ENCODE results near the gene SETDB1.

Gene SETDB1

DNA sequence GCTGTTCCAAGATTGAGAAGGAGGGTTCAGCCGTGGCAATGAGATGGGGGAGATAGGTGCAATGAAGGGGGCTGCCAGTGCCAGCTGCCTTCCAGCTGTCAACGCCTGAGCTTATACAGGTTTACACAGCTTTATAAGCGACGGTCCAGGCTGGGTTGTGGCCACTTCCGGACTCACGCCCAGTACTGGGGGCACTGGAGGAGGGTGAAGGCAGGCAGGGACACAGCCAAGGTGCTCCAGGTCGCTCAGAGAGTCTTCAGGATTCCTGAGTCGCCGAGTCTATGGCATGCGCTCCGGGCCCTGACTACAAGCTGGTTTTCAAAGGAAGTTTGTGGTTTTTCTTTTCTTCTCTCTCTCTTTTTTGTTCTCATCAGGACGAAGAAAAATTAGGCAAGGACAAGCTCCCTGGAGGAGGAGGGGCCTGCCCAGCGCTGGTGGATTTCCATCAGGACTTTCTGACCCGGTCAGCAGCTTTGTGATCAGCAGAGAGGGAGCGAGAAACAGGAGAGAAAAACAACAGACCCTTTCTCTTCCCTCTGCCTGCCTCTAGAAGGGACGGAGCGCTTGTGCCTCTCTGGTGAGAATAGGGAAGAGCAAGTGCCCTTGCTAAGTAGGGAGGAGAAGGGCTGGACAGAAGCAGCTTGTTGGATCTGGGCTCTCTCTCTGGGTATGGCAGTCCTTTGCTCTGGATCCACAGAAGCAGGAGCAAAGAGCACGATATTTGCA is 80.3 kb downstream of the SETDB1 start, which contains the start of gene MINDY1:
Gene MINDY1, minus strand, starts transcription at position 576 of the 726 bp plus-strand sequence. CDS start 4,285 bp downstream, outside the sequence.
- DNase-seq, result peak; percentile 95

GRCh38 chr1:151007853-151008243 is 81.7 kb downstream of the SETDB1 start:
- DNase-seq, result no peak

DNA sequence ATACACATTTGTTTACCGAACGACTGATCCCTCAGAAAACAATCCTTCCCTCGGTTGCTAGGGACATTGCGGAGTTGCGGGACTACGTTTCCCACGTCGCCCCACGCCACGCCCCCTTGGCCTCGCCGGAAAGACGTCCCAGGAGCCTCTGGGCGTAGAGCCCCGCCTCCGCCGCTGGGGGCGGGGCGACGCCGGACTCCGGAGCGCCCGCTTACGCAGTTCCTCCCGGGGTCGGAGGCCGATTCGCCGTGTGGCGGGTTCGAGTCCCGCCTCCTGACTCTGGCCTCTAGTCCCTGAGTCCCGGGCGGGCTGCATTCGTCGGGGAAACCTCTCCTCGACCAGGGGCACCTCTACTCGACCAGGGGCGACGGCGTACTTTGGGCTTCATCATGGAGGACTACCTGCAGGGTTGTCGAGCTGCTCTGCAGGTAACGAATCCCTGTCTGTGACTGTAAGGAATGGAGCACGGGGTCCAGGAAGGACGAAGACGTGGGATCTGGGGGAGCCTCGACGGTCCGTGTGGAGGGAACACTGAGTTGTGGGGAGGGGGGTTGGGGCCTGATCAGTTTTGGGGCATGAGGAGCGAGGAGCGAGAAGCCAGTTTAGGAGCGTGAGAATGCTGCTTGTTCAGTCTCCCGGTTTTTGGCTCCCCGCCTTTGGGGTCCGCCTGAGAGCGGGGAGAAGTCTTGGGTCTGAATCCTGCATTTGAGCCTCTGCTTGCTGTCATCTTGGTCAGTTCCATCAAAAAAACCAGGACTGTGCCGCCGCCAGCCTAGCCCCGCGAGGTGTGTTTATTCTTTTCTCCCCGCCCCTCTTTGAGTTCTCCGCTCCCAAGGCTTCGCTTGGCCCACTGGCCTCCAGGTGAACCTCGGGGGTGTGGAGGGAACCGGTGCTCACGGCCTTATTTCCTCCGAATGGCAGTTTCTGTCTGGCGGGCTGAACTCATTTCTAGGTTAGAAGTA is 82.4 kb downstream of the SETDB1 start, which contains the start of gene PRUNE1:
Gene PRUNE1, plus strand, starts transcription at position 206 of the 962 bp plus-strand sequence. Its CDS starts 184 bp downstream, at position 390.
- DNase-seq, result peak; percentile 96

GRCh38 chr1:151009206-151009587 is 83.0 kb downstream of the SETDB1 start:
- no peak for DNase-seq

- no peak for DNase-seq
Observed at GRCh38 chr1:151009674-151010345, 83.6 kb downstream of the SETDB1 start.

DNA sequence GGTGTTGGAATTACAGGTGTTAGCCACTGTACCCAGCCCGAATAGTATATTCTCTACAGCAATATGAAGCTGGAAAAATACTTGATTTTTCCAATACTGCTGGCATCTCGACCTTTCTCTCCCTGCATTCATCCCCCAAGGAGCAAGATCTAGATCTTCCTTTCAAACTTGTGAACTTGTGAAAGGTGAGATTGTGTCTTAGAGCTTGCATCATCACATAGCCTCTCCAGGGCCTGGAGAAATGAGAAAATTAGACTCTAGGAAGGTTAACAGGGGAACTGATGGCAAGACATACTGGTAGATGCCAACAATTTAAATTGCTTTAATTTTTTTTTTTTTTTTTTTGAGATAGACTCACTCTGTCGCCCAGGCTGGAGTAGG is 84.2 kb downstream of the SETDB1 start:
- no peak for DNase-seq

GRCh38 chr1:151011154-151011850 is 85.1 kb downstream of the SETDB1 start:
- DNase-seq, result no peak

DNA sequence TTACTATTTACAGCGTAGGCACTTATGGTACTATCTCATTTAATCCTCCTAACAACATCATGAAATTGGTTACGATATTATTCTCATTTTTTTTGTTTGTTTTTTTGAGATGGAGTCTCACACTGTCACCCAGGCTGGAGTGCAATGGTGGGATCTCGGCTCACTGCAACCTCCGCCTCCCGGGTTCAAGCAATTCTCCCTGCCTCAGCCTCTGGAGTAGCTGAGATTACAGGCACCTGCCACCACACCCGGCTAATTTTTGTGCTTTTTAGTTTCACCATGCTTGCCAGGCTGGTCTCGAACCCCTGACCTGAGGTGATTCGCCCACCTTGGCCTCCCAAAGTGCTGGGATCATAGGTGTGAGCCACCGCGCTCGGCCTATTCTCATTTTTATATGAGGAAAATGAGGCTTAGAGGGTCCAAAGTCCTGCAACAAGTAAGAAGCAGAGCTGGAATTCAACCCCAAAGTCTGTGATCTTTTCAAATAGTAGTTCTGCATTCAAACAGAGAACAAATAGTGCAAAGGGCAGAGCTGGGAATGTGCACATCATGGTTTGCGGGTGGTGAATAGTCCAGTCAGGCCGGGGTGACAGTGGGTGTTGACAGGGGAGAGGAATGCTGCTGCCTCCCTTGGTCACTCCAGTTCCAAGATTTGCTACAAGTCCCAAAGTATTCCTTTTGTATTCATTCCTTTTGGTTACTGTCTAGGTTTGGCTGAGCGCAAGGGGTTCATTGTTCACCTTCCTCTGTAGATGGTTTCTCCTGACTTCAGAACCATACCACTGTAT is 86.7 kb downstream of the SETDB1 start:
- DNase-seq, result no peak

DNA sequence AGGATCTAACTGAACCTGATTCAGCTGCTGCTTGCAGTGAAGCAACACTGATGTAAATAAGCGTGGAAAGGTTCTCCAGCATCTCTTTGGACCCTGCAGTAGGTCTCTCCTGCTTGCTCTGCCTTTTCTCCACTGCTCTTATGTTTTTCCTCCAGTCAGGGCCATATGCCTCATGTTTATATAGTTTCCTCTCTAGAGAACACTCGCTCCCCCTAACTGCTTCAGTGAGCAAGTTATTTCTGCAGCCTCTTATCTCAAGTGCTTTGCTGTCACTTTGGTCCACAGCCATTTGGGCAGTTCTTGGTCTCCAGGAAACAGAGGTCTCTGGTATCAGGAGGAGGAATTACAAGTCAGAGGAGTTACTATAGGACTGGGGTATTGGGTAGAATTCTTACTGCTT is 87.4 kb downstream of the SETDB1 start:
- DNase-seq, result no peak
